ENCODE measurements around the gene ART3.

The ART3 gene

GRCh38 chr4:76148142-76148865, 73.8 kb downstream of the ART3 start, which contains the start of gene NUP54:
Gene NUP54, minus strand, starts transcription at chr4:76148397. Its CDS starts 23 bp downstream, at chr4:76148374.
- peak; percentile 90 for DNase-seq

GRCh38 chr4:76153356-76153755, 78.8 kb downstream of the ART3 start:
- DNase-seq = no peak

- DNase-seq = no peak
These were observed 81.5 kb downstream of the ART3 start for GRCh38 chr4:76155979-76156378.

- no peak for DNase-seq
These were observed 82.1 kb downstream of the ART3 start for GRCh38 chr4:76156635-76157034.

GRCh38 chr4:76160355-76160754, 85.8 kb downstream of the ART3 start:
- no peak for DNase-seq

All from NCI-H226 (cell line).